Femur (tissue), 1 donor: ENCODE data around the gene HHAT.
A peak's percentile ranks its signal among the peaks of the same experiment; 100 is the strongest.

Experiments
- DNase-seq: peaks from one replicate; pipeline ENCODE4 v3.0.0-alpha.2; 2017

Gene HHAT

DNA sequence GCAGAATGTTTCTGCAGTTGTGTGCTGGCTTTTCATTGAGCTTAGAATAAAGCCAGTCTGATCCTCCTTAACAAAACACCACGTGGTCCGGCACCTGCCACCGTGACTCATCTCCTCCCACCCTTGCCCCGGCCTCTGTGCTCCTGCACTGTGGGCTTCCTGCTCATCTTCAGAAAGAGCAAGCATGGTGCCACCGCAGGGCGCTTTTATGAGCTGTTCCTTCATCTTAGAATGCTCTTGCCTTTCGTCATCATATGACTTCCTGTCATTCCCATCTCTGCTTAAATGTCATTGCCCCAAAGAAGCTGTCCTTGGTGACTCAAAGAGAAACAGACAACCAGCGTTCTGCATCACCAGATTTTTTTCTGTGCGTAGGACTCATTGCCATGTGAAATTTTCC lies 117.8 kb downstream of the HHAT start:
- no peak for DNase-seq

DNA sequence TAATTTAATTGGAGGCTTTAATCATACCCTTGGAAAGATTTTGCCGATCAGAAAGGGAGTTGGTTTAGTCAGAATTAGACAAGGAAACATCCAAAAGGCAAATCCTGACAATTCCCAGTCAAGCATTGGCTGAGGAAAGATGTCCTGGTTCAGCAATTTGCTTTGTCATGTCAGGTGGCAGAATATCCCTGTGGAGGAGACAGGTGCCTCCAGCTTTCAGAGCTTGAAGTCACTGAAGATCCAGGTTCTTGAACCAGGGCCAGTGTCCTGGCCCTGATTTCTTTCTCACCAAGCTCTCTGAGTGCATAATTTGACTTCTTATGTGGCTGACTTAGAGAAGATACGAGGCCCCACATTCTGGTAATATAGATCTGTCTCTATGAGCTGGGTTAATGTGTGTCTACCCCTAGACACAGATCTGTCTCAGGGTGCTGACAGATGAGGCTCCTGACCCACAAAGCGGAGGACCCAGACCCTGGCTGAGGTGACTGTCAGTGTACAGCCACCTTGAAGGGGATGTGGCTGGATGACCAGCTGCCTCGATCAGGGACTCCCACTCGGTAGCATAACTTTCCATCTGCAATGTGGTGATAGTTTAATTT lies 118.9 kb downstream of the HHAT start:
- no peak for DNase-seq

DNA sequence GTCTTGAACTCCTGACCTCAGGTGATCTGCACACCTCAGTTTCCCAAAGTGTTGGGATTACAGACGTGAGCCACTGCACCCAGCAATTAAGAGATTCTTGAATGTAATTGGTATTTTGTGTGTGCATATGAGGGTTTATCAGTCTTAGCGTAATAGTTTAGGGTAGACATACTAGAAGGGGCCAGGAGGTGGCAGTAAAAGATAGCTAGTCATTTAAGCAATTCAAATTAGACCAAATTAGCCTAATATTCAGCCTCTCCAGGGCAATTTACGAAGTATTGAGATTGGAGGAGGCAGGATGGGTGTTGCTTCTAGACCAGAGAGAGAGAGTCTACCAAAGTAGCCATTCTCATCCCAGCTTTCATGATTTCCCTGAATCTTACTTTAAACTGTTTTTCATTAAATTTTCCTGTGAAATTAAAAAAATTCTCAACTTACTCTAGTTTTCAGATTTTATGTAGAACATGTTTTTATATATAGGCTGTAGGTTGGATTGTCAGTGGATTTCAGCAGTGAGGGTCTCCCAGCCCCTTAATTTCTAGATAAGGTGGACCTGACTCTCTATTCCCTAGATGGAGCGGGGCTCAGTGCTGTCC lies 119.7 kb downstream of the HHAT start:
- no peak for DNase-seq

DNA sequence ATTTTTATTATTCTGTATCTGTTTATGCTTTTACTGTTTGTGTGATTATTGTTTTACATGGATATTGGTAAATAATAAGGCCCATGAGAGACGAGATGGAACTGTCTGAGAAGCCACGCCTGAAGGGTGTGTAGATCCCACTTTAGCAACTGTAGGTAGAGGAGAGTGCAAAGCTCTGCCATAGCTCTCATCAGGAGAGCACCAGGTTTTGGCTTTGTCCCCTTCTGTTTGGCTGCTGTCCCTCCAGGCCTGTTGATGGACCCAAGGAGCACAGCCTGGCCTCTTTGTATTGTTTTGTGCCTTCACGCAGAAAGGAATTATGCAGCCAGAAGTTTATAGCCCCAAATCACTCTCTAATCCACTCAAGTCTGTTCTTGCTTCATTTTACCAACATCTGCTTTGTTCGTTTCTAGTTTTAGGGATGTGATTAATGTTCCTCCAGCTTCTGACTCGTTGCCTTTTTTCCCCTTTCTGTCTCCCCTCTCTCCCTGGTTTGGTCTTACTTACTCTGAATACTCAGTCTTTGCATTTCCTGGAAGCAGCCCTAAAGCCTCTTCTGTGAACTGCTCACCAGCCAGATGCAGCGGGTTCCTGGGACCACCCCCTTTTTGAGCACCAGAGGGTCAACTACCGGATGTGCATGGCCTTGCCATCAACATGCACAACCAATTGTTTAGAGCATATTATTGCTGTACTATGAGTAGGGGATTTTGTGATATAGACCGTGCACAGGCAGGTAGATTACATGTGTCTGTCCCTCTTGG lies 127.3 kb downstream of the HHAT start:
- no peak for DNase-seq

DNA sequence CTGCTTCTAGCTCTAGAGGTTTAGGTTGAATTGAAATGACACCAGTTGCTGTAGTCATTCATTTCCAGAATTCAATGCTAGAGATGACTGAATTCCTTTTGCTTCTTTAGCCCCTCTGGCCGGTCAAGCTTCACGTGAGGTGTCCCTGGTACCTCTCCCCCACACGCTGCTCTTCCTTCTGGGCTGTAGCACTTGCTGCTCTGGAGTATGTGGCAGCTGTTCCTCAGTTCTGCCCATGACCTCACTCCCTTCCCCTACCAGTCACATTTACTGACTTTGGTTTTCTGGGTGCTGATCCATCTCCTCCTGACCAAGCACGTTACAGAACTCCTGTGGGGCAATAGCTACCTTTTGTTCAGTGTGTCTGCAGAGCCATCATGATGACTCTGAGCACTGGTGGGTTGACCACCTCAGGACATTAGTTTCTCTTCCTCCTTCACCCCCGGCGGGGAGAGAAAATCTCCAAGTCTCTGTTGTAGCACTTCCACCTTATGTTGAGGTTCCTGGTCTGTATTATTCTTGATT lies 128.1 kb downstream of the HHAT start:
- DNase-seq, result no peak

DNA sequence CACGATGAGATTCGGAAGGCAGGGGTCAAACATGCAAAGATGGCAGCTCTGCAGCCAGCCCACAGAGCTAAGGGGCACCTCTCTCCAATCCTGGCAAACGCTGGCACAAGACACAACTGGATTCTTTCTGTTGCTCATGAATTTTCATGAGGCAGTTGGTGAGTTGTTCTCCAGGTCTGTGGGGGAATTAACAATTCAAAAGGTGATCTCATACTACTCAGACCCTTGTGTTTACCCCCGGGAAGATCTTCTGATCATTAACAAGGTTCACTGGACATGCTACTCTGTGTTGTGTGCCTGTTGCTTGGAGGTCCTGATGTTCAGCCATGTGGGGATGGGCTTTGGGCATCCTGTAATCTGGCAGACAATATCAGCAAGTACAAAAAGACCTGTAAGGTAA lies 128.9 kb downstream of the HHAT start:
- DNase-seq, result no peak

DNA sequence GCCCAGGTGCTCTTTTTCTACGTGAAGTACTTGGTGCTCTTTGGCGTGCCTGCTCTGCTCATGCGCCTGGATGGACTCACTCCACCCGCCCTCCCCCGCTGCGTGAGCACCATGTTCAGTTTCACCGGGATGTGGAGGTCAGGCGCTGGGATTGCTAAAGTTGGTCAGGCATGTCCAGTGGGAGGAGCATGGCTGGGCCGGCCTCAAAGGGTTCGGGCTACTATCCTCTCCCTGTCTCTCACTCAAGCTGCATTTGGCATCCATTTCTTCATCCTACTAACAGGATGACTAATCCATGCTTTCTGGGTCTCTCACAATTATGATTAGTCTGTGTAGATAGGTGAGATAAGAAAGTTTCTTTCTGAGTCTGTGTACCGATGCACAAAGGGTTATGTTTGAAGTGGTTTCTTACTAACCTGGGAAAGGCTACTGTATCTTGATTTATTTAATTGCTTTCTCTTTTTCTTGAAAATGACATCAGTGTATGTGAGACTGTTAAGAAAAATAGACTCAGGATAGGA lies 135.9 kb downstream of the HHAT start:
- DNase-seq, result no peak

DNA sequence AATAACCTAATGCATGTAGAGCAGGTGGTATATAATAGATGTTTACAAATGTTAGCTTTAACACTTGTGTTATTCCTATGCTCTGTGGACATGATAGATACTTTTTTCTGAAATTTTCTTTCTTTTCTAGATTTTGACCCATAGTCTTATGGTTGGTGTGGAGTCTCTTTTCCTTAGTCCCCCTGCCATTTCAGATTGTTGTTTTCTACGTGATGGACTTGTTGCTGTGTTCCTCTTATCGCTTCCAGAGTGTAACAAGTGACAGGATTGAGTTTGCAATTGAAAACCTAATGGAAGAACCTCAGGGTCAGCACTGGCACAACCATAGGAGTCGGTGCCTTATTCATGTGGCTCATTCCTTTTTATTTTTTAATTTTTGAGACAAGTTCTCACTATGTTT lies 136.4 kb downstream of the HHAT start:
- DNase-seq, result no peak

DNA sequence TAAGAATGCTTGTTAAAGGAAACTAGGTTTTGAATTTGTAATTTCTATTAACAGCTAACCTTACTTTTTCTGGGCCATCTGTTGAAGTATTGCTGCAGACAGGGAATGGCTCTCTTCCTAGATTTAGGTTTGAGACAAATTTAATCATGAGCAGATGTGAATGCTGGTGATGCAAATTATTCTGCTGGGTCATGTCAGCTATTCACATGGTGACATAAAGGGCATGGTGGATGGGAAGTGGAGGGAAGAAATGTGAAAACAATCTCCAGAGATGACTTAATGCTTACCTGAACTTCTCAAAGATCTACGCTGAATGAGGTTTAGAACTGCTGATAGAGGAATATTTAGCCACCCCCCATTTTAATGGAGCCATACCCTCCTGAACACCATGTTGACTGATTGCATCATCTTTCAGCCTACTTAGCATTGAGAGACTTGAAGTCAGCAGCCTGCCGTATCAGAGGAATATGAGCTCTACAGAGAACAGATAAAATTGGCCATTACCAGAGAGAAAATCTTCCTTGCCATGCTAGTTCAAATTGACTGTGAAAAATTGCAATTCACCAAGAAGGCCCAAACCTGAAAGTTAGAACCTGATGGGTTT lies 138.8 kb downstream of the HHAT start:
- no peak for DNase-seq

DNA sequence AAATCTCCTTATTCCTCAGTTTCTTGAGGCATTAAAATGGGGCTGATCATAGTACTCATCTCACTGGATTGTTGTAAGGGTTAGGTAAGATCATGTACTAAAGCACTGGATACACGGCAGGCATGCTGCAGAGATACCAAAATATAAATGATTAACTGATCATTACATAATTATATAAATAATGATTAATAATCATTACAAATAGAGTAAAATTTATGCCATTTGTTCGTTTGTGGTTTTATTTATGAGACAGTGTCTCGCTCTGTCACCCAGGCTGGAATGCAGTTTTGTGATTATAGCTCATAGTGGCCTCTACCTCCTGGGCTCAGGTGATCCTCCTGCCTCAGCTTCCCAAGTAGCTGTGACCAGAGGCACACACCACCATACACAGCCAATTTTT lies 140.7 kb downstream of the HHAT start:
- no peak for DNase-seq

DNA sequence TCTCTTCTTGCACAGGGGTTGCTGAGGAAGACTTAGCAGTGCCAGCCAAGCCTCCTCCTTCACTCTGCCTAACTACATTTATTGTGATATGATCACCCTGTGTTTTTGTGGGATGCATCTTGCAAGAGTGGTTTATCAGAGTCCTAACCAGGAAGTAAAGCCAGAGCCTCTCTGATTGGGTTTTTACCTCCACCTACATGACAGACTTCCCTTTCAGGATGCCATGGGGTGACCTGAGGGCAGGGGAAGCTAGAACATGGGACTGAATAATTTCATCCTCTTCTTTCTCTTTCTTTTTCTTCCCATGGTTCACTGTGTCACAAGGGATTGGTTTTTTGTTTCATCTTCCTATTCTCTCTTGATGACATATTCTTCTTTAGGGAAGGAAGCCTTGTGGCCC lies 146.6 kb downstream of the HHAT start:
- DNase-seq, result no peak

DNA sequence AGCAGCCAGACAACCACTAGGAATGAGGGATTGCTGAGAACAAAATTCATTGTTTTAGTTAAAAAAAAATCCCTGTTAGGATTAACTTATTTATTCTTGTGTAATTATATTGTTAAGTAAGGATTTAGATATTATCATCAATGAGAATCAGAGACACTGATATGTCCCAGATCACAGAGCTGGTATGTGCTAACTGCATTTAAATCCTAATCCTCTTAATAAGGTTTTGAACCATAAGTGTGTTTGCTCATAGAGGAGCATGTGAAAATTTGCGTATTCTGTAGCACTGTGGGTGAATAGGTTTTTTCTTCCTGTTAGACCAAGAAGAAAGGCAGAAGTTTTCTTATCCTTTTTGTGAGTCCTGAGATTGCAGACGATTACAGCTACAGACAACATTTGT lies 147.1 kb downstream of the HHAT start:
- no peak for DNase-seq

DNA sequence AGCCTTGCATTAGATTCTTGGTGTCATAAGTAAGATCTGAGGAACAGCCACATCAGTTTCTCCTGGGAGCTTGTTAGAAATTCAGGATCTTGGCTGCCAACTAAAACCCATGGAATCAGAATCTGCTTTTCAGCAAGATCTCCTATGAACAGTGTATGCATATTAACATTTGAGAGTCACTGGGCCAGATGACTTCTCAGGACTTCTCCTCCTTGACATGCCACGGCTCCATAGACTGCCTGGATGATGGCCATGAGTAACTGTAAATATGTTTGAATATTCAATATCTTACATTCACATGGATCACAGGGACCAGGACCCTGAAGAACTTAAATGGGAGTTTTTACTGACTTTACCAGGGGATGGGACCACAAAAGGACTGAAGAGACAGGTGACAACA lies 148.0 kb downstream of the HHAT start:
- no peak for DNase-seq

DNA sequence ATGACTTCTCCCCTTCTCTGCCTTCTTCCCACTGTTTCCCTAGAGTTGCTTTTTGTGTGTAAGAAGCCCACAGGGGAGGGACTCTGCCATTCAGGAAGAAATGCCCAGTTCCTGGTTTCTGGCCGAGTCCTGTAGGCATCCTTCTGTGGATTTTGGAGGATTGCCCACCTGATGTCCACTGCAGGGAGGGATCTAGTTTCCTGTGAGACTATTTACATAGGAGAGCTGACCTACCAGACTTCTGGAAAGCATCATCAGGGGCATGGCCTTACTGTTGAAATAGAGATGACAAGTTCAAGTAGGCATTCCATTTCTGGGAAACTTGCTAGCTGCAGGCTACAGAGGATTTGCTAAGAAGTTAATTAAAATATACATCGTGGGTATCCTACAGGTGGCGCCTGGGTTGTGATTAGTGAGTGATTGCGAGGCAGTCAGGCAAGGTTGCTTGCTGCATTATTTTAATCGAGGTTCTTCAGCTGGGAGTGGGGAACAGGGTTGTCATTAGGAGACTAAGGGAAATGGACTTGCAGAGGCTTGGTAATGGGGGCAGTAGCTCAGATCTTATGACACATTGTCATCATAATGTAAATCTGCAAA lies 148.7 kb downstream of the HHAT start:
- no peak for DNase-seq

DNA sequence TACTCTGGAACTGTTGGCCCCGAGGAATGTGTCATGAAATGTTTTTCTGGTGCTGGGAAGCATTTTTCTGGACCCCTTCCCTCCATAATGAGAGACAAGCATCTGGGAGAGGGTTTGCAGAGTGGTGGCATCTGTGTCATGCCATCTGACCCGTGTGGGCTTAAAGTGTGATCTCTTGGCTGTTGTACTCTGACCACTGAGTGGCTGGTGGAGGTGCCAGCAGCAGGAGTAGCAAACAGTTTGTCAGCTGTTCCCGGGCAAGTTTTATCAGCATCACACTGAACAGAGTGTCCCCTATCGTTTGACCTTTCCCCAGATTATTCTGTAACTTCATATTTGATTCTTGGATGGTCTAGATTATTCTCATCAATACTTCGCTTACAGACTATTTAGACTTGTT lies 150.1 kb downstream of the HHAT start:
- no peak for DNase-seq

DNA sequence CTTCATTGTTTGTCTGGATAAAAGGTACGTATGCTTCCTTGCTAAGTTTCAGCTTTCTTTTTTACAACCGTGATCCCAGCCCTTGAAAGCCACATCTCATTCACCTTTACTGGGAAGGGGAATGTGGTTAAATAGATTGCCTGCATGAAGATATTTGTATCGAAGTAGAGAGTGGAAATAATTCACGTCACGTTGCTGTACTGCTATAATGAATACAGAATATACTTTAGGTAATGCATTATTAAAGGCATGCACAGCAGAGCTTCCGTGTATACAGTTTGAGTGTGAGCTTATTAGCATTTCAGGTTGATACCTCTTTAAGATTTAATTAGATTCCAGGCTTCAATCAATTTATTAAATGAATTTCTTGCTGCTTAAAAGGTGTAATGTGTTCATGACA lies 153.8 kb downstream of the HHAT start:
- DNase-seq, result no peak

DNA sequence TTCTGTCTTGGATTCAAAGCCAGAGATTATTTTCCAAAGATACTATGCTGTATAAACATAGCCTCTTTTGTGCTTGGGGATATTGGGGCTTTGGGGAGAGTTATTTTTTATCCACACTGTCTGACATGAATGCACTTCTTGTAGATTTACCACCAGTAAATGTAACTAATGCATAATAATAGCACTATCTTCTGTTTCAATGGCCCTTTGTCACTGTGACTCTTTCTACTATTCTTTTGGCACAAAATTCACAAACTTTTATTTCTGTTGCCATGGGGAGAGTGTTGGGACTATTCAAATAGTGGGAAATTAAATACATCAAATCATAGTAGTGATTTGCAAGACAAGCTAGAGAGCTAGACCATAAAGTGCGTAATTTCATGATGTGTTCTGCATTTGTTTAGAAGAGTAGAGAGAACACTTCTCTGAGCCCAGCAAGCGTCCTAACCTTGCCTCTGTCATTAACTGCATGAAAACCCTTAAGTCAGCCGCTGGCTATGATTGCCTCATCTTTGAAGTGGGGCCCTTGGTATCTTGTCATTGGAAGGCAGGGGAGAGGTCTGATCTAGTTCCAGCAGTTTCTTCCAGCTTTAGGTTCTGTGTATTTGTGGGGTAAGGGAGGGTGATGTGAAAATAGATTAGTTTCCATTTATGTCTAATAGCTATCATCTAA lies 154.4 kb downstream of the HHAT start:
- no peak for DNase-seq

DNA sequence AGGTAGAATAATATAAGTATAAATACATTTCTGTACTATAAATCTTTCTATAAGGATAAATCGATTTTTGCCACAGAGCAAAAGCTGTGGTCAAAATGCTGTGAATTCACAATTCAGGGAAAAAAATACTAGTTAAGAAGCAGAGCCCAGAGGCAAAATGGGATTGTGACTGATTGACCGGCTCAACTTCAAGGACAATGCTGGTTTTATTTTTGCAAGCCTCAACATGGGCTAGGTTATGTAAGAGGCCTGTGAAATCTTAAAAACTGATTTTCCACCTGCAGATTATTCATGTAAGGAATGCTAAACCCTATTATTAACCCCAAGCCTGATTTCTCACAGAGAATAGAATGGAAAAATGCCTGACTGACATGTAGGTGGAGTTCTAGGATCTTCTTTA lies 155.1 kb downstream of the HHAT start:
- no peak for DNase-seq

DNA sequence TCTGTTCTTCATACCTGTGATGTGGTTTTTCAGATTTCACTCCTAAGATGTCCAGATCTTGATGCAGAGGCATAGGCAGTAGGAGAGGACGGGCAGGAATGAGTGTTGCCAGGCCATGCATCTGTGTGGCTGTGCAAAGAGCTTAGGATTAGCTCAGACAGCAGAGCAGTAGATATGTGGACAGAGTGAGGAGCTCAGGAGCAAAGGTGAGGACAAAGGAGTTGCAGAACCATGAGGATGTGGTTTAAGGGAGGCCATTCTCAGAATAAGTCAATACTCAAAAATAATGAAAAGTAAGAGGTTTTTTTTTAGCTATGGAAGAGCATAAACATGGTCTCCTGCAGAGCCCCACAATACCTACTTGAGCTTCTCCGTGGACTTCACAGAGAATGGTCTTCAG lies 158.3 kb downstream of the HHAT start:
- no peak for DNase-seq

DNA sequence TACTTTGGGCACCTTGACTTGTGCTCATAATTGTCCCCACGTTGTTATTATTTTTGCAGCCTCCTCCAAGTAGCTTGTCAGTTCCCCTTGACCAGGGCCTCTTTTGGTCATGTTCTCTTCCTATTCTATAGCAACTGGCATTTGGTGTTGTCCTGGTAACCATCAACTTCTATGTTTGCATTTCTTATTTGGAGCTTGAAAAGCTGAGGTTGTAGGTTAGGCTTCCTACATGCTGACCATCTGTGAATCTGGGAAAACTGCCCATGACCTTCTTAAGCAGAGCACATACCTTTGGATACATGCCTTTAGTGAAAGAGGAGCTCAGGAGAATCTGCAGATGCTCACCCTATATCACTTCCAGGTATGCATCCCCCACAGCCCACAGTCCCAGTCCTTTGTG lies 160.8 kb downstream of the HHAT start:
- peak; percentile 30 for DNase-seq

DNA sequence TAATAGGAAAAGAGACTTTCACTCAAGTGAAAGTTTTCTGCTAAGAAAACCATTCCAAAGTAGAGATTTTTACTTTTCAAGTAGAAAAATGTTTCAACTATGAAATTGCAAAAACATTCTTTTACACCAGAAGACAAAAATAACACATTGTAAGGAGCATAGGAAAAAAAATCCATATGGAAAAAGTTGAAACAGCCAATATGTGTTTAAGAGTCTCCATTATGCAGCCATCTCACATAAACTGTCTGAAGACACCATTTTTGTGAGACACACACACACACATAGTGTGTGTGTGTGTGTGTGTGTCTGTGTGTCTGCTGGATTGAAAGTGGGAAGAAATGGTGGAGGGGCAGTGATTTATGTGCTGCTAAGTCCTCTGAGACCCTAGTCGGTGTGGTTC lies 162.1 kb downstream of the HHAT start:
- no peak for DNase-seq

DNA sequence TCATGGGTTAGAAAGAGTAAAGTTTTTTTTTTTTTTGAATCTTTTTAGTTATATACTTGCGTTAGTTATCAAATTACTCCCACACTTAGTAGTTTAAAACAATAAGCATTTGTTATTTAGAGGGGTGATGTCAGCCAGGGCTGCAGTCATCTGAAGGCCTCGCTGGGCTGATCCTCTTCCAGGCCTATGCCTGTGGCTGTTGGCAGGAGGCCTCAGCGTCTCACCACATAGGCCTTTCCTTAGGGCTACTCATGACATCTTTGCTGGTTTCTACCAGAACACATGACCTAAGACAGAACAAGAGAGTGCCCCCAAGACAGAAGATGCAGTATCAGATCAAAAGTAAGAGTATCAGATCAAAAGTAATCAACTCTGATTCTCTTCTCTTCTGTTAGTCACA lies 167.4 kb downstream of the HHAT start:
- no peak for DNase-seq

DNA sequence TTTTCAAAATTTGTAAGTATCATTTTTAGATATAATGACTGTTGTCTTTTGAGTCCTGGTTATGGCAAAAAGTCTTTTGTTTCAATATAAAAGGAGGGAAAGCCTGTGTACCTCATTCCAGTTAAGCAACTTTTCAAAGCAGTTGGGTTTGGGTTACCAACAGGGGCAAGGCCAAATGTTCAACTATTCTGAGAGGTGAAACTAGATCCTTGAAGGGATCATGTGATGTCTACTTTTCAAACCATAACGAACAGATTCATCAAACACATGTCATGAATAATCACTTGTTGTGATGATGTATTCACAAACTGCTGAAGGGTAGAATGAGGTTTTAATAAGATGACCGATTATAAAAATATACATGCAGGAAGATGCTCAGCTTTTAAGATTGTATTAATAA lies 171.3 kb downstream of the HHAT start:
- DNase-seq, result no peak
